ENCODE results near the gene UNC5CL.

The UNC5CL gene

GRCh38 chr6:41061196-41061726 is 22.2 kb upstream of the UNC5CL start:
- no peak for DNase-seq

- no peak for DNase-seq
These were observed 20.5 kb upstream of the UNC5CL start for GRCh38 chr6:41059556-41059955.

- no peak for DNase-seq
These were observed 19.8 kb upstream of the UNC5CL start for GRCh38 chr6:41058783-41059181.

GRCh38 chr6:41056768-41057490 is 17.9 kb upstream of the UNC5CL start:
- DNase-seq, result no peak

- no peak for DNase-seq
These were observed 16.1 kb upstream of the UNC5CL start for GRCh38 chr6:41055149-41055548.

GRCh38 chr6:41054511-41054910 is 15.5 kb upstream of the UNC5CL start:
- DNase-seq, result no peak

- no peak for DNase-seq
These were observed 14.0 kb upstream of the UNC5CL start, which contains the start of gene APOBEC2 for GRCh38 chr6:41053041-41053440. Gene APOBEC2, plus strand, starts transcription at chr6:41053202. Its CDS starts 146 bp downstream, at chr6:41053348.

- DNase-seq, result no peak
These were observed 12.9 kb upstream of the UNC5CL start for GRCh38 chr6:41051873-41052272.

- no peak for DNase-seq
These were observed 11.5 kb upstream of the UNC5CL start for GRCh38 chr6:41050536-41050935.

- DNase-seq, result no peak
These were observed 10.9 kb upstream of the UNC5CL start for GRCh38 chr6:41049955-41050354.

- no peak for DNase-seq
These were observed 10.5 kb upstream of the UNC5CL start for GRCh38 chr6:41049521-41049920.

GRCh38 chr6:41047745-41048732 is 9.0 kb upstream of the UNC5CL start:
- no peak for DNase-seq

- DNase-seq, result no peak
These were observed 8.3 kb upstream of the UNC5CL start for GRCh38 chr6:41047306-41047705.

- DNase-seq, result no peak
These were observed 7.1 kb upstream of the UNC5CL start for GRCh38 chr6:41046084-41046483.

- no peak for DNase-seq
These were observed 6.6 kb upstream of the UNC5CL start for GRCh38 chr6:41045664-41046063.

- no peak for DNase-seq
These were observed 4.1 kb upstream of the UNC5CL start for GRCh38 chr6:41043151-41043550.

- DNase-seq, result no peak
These were observed 3.4 kb upstream of the UNC5CL start, which contains the start of gene TSPO2 for GRCh38 chr6:41042226-41043055. Gene TSPO2, plus strand, starts transcription at chr6:41042467. Its CDS starts 519 bp downstream, at chr6:41042986.

- no peak for DNase-seq
These were observed 2.0 kb upstream of the UNC5CL start for GRCh38 chr6:41040940-41041536.

- no peak for DNase-seq
These were observed 1.3 kb upstream of the UNC5CL start for GRCh38 chr6:41040101-41040939.

- no peak for DNase-seq
These were observed 816 bp downstream of the UNC5CL start for GRCh38 chr6:41038205-41038604.
